SK-N-SH treated with all-trans-retinoic acid at 6 μM for 48 hours (cell line): ENCODE data around the gene VSIG10L.

Experiments
- ATAC-seq: fragments of 200-7000 bp; cut with Tn5 transposase; 3 replicates; pipeline ENCODE4 v1.9.1; 2020; ENCODE audit warnings: mild to moderate bottlenecking, moderate library complexity
- ARNTL ChIP-seq: fragments of 450-650 bp; formaldehyde crosslinking; IDR thresholded peaks from 2 replicates; pipeline ENCODE4 v1.5.0; 2020; ENCODE audit warnings: low read depth, mild to moderate bottlenecking, moderate library complexity, borderline replicate concordance
- BACH2 ChIP-seq: fragments of 250-450 bp; sonication (Bioruptor Pico); IDR thresholded peaks from 2 replicates; pipeline ENCODE4 v1.9.0; 2021; ENCODE audit warnings: mild to moderate bottlenecking, borderline replicate concordance
- OSR1 ChIP-seq: fragments of 250-450 bp; sonication (Bioruptor Pico); IDR thresholded peaks from 2 replicates; pipeline ENCODE4 v1.8.0; 2022; ENCODE audit warnings: moderate library complexity, mild to moderate bottlenecking, inconsistent platforms
- PPARA ChIP-seq: fragments of 250-450 bp; sonication (Bioruptor Pico); IDR thresholded peaks from 2 replicates; pipeline ENCODE4 v1.5.0; 2020; ENCODE audit warnings: mild to moderate bottlenecking, borderline replicate concordance
- ZC3H10 ChIP-seq: fragments of 250-450 bp; sonication (Bioruptor Pico); IDR thresholded peaks from 2 replicates; pipeline ENCODE4 v1.5.1; 2021; ENCODE audit warnings: mild to moderate bottlenecking, moderate library complexity
- ZFP3 ChIP-seq: fragments of 250-450 bp; sonication (Bioruptor Pico); IDR thresholded peaks from 2 replicates; pipeline ENCODE4 v1.5.0; 2020; ENCODE audit warnings: mild to moderate bottlenecking, moderate library complexity
- ZFP30 ChIP-seq: fragments of 450-650 bp; formaldehyde crosslinking; IDR thresholded peaks from 2 replicates; pipeline ENCODE4 v1.5.0; 2022; ENCODE audit warnings: mild to moderate bottlenecking, moderate library complexity
- ZNF565 ChIP-seq: fragments of 450-650 bp; formaldehyde crosslinking; conservative IDR thresholded peaks from 2 replicates; pipeline ENCODE4 v1.5.0; 2020; ENCODE audit warnings: low read depth, mild to moderate bottlenecking, moderate library complexity
- ZNF70 ChIP-seq: fragments of 450-650 bp; formaldehyde crosslinking; IDR thresholded peaks from 2 replicates; pipeline ENCODE4 v1.5.0; 2020; ENCODE audit warnings: mild to moderate bottlenecking, moderate library complexity
- ZNF8 ChIP-seq: fragments of 450-650 bp; formaldehyde crosslinking; IDR thresholded peaks from 2 replicates; pipeline ENCODE4 v1.5.0; 2020; ENCODE audit warnings: mild to moderate bottlenecking, moderate library complexity
- TF ChIP-seq, protein P1 (sequence below): fragments of 250-450 bp; sonication (Bioruptor Pico); IDR thresholded peaks from 2 replicates; pipeline ENCODE4 v1.8.0; 2020; ENCODE audit warnings: mild to moderate bottlenecking, moderate library complexity, borderline replicate concordance
- TF ChIP-seq, protein P2 (sequence below): fragments of 250-450 bp; sonication (Bioruptor Pico); IDR thresholded peaks from 2 replicates; pipeline ENCODE4 v1.8.0; 2021; ENCODE audit warnings: low read depth, mild to moderate bottlenecking, moderate library complexity, borderline replicate concordance
- TF ChIP-seq, protein P3 (sequence below): fragments of 250-450 bp; sonication (Bioruptor Pico); IDR thresholded peaks from 2 replicates; pipeline ENCODE4 v1.5.1; 2021; ENCODE audit warnings: mild to moderate bottlenecking, moderate library complexity
- TF ChIP-seq, protein P4 (sequence below): fragments of 250-450 bp; sonication (Bioruptor Pico); IDR thresholded peaks from 2 replicates; pipeline ENCODE4 v1.5.0; 2020; ENCODE audit warnings: mild to moderate bottlenecking, moderate library complexity

Gene VSIG10L

DNA sequence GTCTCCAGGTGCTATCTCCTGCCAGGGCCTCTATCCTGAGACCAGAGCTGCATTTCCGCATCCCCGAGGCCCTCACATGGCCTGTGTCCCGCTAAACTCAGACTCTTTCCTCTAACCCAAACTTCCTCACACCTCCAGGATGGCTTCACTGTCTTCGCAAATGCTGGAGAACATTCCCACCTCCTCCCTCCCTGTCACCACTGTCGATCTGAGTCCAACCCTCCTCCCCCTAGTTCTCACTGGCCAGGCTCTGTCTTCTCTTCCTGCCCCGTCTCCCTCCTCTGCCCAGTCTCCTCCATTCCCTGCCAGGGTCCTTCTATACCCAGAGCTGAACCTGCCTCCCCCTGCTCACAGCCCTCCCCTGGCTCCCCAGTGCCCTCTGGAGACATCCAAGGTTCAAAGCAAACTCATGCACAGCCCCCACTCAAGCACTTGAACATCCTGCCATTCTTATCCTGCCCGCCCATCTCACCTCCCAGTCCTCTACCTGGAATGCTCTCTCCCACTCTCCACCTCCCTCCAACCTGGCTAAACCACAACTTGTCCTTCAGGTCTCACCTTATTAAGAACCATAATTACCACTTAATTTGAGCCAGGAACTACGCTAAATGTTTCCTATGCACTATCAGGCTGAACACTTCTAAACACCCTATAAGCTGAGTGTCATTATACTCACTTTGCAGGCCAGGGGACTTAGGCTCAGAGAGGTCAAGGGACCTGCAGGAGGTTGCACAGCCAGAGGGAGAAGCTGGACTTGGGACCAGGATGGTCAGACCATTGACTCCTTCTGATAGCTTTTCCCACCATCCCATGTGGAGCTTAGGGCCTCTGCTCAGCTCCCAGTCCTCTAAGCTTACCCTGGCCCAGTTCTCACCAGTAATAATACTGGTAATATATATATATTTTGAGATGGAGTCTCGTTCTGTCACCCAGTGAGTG lies 961 bp upstream of the VSIG10L start:
- TF ChIP-seq OSR1 (CRISPR knock-in tag) (no peak), ZNF565 (CRISPR knock-in tag) (no peak), PPARA (CRISPR knock-in tag) (no peak), ZFP3 (CRISPR knock-in tag) (no peak), ZFP30 (CRISPR knock-in tag) (no peak), BACH2 (CRISPR knock-in tag) (no peak), ZNF70 (CRISPR knock-in tag) (no peak)
- TF ChIP-seq, protein P1, sequence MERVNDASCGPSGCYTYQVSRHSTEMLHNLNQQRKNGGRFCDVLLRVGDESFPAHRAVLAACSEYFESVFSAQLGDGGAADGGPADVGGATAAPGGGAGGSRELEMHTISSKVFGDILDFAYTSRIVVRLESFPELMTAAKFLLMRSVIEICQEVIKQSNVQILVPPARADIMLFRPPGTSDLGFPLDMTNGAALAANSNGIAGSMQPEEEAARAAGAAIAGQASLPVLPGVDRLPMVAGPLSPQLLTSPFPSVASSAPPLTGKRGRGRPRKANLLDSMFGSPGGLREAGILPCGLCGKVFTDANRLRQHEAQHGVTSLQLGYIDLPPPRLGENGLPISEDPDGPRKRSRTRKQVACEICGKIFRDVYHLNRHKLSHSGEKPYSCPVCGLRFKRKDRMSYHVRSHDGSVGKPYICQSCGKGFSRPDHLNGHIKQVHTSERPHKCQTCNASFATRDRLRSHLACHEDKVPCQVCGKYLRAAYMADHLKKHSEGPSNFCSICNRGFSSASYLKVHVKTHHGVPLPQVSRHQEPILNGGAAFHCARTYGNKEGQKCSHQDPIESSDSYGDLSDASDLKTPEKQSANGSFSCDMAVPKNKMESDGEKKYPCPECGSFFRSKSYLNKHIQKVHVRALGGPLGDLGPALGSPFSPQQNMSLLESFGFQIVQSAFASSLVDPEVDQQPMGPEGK (CRISPR knock-in tag), result no peak
- TF ChIP-seq, protein P2, sequence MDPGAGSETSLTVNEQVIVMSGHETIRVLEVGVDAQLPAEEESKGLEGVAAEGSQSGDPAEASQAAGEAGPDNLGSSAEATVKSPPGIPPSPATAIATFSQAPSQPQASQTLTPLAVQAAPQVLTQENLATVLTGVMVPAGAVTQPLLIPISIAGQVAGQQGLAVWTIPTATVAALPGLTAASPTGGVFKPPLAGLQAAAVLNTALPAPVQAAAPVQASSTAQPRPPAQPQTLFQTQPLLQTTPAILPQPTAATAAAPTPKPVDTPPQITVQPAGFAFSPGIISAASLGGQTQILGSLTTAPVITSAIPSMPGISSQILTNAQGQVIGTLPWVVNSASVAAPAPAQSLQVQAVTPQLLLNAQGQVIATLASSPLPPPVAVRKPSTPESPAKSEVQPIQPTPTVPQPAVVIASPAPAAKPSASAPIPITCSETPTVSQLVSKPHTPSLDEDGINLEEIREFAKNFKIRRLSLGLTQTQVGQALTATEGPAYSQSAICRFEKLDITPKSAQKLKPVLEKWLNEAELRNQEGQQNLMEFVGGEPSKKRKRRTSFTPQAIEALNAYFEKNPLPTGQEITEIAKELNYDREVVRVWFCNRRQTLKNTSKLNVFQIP, result no peak
- ATAC-seq, result no peak

DNA sequence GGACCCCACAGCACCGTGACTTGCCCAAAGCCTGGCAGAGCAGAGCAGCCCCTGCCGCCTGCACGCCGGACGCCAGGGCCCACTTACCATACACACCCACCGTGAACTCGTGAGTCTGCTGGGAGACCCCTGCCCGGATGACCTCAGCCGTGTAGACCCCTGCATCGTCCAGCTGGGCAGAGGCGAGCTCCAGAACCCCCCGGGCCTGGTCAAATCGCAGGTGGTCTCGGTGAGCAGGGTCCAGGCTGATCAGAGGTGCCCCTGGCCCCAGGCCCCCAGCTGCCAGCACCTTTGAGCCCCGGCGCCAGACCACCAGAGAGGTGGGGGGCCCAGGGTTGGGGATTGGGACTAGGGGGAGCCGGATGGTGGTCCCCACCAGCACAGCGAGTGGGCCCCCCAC lies 873 bp downstream of the VSIG10L start:
- ATAC-seq, result no peak
- TF ChIP-seq, protein P3, sequence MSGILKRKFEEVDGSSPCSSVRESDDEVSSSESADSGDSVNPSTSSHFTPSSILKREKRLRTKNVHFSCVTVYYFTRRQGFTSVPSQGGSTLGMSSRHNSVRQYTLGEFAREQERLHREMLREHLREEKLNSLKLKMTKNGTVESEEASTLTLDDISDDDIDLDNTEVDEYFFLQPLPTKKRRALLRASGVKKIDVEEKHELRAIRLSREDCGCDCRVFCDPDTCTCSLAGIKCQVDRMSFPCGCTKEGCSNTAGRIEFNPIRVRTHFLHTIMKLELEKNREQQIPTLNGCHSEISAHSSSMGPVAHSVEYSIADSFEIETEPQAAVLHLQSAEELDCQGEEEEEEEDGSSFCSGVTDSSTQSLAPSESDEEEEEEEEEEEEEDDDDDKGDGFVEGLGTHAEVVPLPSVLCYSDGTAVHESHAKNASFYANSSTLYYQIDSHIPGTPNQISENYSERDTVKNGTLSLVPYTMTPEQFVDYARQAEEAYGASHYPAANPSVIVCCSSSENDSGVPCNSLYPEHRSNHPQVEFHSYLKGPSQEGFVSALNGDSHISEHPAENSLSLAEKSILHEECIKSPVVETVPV (CRISPR knock-in tag), result no peak
- TF ChIP-seq ZNF8 (no peak), ZC3H10 (no peak)

DNA sequence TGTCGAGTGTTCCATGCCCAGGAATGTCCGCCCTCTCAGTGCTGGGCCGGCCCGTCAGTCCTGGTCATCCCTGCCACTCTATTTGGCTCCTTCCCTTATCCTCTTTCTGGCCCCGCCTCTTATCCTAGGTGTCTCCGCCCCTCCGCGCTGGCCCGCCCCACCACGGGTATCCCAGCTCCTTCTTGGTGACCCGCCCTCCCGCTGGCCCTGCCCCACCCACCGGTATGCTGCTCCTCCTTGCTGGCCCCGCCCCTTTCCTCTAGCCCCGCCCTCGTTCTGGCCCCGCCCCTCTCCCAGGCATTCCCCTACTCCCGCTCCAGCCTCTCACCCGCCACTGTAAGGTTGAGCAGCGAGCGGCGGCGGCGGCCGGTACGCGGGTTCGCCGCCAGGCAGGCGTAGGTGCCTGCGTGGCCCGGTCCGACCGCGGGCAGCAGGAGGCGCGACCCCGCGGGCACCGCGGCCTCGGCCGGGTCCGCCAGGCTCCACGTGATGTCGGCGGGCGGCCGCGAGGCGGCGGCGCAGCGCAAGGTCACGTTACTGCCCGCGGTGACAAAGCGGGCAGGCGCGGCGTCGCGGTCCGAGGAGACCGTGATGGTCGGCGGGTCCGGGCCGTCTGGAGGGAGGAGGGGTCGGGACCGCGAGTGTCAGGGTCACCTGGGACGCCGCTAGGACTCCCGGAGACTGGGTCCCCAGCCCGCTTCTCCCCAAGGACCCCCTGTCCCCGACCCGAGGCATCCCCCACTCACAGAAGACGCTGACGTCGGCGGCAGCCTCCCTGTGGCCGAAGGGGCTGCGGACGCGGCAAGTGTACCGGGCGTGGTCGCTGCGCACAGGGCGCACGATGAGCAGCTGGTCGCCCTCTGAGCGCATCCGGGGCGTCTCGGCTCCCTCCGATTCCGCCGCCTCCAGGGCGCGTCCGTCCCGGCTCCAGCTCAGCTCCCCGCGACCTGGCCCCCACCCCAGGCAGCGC lies 2.0 kb downstream of the VSIG10L start:
- peak; percentile 92 for ATAC-seq
- TF ChIP-seq ZNF70 (CRISPR knock-in tag) (no peak), ZC3H10 (0 out of 2 replicates have a peak, but pooled peaks have one; percentile 16), ARNTL (CRISPR knock-in tag) (0 out of 2 replicates have a peak, but pooled peaks have one; percentile 52), ZFP3 (CRISPR knock-in tag) (0 out of 2 replicates have a peak, but pooled peaks have one; percentile 21)
- TF ChIP-seq, all 23 proteins: peak for 3

DNA sequence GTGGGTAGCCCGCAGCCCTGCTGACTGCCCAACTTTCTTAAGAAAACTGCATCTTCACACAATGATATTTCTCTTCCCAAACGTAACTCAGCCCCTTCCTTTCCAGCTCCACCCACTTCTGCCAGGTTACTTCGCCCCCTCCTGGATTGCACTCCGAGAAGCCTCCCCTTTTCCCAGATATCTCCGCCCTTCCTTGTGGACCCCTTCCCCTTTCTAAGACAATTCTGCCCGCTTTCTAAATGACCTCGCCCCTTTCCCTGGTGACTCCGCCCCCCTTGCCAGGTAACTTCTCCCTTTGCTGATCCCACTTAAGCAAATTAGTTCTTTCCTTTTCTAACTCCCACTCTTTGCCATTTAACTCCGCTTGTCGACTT lies 2.6 kb downstream of the VSIG10L start:
- peak; percentile 18 for ATAC-seq
- no peak for TF ChIP-seq ZNF565 (CRISPR knock-in tag)
- no peak for TF ChIP-seq ARNTL (CRISPR knock-in tag)
- TF ChIP-seq, protein P4, sequence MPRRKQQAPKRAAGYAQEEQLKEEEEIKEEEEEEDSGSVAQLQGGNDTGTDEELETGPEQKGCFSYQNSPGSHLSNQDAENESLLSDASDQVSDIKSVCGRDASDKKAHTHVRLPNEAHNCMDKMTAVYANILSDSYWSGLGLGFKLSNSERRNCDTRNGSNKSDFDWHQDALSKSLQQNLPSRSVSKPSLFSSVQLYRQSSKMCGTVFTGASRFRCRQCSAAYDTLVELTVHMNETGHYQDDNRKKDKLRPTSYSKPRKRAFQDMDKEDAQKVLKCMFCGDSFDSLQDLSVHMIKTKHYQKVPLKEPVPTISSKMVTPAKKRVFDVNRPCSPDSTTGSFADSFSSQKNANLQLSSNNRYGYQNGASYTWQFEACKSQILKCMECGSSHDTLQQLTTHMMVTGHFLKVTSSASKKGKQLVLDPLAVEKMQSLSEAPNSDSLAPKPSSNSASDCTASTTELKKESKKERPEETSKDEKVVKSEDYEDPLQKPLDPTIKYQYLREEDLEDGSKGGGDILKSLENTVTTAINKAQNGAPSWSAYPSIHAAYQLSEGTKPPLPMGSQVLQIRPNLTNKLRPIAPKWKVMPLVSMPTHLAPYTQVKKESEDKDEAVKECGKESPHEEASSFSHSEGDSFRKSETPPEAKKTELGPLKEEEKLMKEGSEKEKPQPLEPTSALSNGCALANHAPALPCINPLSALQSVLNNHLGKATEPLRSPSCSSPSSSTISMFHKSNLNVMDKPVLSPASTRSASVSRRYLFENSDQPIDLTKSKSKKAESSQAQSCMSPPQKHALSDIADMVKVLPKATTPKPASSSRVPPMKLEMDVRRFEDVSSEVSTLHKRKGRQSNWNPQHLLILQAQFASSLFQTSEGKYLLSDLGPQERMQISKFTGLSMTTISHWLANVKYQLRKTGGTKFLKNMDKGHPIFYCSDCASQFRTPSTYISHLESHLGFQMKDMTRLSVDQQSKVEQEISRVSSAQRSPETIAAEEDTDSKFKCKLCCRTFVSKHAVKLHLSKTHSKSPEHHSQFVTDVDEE (CRISPR knock-in tag), result no peak
- TF ChIP-seq, all 23 proteins: peak for 0
